Measurements from ENCODE around the gene C11orf91. TPM values are rescaled to one million over a fixed set of nuclear protein-coding genes. Genes with fewer than 3 reads are reported as not detected.
A peak's percentile ranks its signal among the peaks of the same experiment; 100 is the strongest.

The C11orf91 gene
- total and polyA plus RNA-seq, 2 of the 8 experiments (the other 6 are each of a cell fraction or from before 2014, with no cell fraction given): not detected

DNA sequence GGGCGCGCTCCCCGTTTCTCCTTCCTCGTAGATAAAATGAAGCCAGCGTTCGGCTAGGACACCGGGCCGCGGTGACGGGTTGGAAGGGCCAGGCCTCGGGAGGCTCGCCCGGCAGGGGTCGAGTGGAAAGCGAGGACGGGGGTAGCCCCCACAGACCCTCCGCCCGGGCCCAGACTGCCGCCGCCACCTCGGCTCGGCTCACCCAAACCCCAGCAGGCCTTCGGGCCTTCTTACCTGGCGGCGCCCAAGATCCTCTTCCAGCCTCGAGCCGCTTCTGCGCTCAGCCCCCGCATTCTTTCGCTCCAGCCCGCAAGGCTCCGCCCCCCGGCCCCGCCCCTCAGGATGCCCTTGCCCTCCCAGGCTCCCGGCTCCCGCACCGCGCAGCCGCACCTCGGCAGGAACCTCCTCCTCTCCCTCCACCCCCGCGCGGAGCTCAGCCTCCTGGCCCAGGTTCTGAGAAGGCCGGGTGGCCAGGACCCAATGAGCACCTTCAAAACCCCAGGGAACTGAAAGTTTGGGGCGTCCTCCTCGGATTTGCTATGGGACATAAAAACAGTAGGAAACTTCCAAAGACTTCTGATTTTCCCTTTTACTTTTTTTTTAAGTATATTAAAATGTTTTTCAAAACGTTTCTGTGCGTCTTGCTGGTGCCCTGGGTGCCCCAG, 35.7 kb upstream of the C11orf91 start, which contains the start of gene CD59:
Gene CD59, minus strand, starts transcription at position 276 of the 665 bp plus-strand sequence. CDS start 13,978 bp downstream, outside the sequence.
- Histone ChIP-seq H3K18ac (ENCODE audit: extremely low read depth, low read length) (peak within 1 kb of the TSS; percentile 86), H2AK5ac (ENCODE audit: low read depth, low read length) (no peak within 1 kb of the TSS), H3K9me3 (ENCODE audit: insufficient read depth in 2 of 2, low read depth in 1 of 2, low read length in 1 of 2) (no peaks in the 10 kb centered on the region), H4K20me1 (replicated peaks in 1 of 2; ENCODE audit: control insufficient read depth in 1 of 2, insufficient read depth in 2 of 2, low read length in 2 of 2) (peaks cover 3 to 12% of the 10 kb centered on the region in 2 experiments), H2BK12ac (ENCODE audit: low read depth, low read length) (0 out of 2 replicates have a peak within 1 kb of the TSS, but pooled peaks have one; percentile 30), H2BK20ac (ENCODE audit: low read length) (no peak within 1 kb of the TSS), H3K4me1 (replicated peaks in 1 of 4; ENCODE audit: control insufficient read depth in 3 of 4, insufficient read depth in 4 of 4, low read length in 3 of 4) (peaks cover 6 to 9% (median 6%) of the 10 kb centered on the region in 4 experiments; a peak in 5 of 7 replicates), H4K5ac (ENCODE audit: insufficient read length, low read depth, low read length) (peak within 1 kb of the TSS; percentile 52), H3K79me2 (ENCODE audit: control insufficient read depth in 1 of 2, insufficient read depth in 2 of 2, low read length in 2 of 2) (peaks cover 2 to 32% of the 10 kb centered on the region in 2 experiments; a peak in 3 of 4 replicates), H3K9ac (replicated peaks in 1 of 4; ENCODE audit: extremely low read depth in 1 of 4, low read depth in 3 of 4, low read length in 3 of 4) (peak within 1 kb of the TSS; percentile 46 to 78 (median 68)), H3K36me3 (ENCODE audit: control insufficient read depth in 2 of 4, insufficient read depth in 4 of 4, low read length in 3 of 4) (no peaks in the 10 kb centered on the region; a peak in 1 of 8 replicates), H2BK120ac (replicated peaks; ENCODE audit: low read depth, low read length) (no peak within 1 kb of the TSS), H3K79me1 (ENCODE audit: low read depth, low read length) (no peaks in the 10 kb centered on the region), H2BK5ac (ENCODE audit: low read depth, low read length) (peak within 1 kb of the TSS; percentile 54; the same call in 1 of the 2 replicates), H3K23me2 (ENCODE audit: low read depth, low read length) (peaks cover 9% of the 10 kb centered on the region), H4K91ac (replicated peaks; ENCODE audit: insufficient read length, low read length) (no peak within 1 kb of the TSS), H2BK15ac (ENCODE audit: low read length) (peak within 1 kb of the TSS; percentile 81; the same call in 1 of the 2 replicates), H2AFZ (ENCODE audit: low read length) (peak within 1 kb of the TSS; percentile 92), H3K56ac (replicated peaks; ENCODE audit: insufficient read length, low read depth, low read length) (peak within 1 kb of the TSS; percentile 62), H3K23ac (ENCODE audit: insufficient read length) (no peak within 1 kb of the TSS), H3K4ac (replicated peaks; ENCODE audit: insufficient read length, low read depth, low read length) (peak within 1 kb of the TSS; percentile 22), H3K14ac (ENCODE audit: insufficient read length) (no peak within 1 kb of the TSS), H3K27me3 (replicated peaks in 1 of 4; ENCODE audit: control insufficient read depth in 3 of 4, extremely low read depth in 1 of 4, insufficient read depth in 3 of 4, low read length in 3 of 4) (peaks cover 0 to 6% (median 4%) of the 10 kb centered on the region in 4 experiments; a peak in 3 of 7 replicates), H3K27ac (ENCODE audit: low read depth, low read length) (peak within 1 kb of the TSS; percentile 38; the same call in 1 of the 2 replicates), H3K4me3 (ENCODE audit: extremely low read depth in 1 of 4, insufficient read depth in 2 of 4, low read depth in 3 of 4, low read length in 4 of 4) (peak within 1 kb of the TSS; percentile 72 to 98 (median 80)), H4K8ac (ENCODE audit: extremely low read depth, insufficient read depth, low read length) (peak within 1 kb of the TSS; percentile 75), H3K4me2 (ENCODE audit: insufficient read depth in 1 of 2, low read depth in 2 of 2, low read length in 2 of 2) (peak within 1 kb of the TSS; percentile 74)
- 7% methylated on average over 14 of the region's 48 CpGs; no CpG with 5 or more reads in 1 of the 2 experiments for WGBS, 2 experiments (ENCODE audit: extremely low coverage in 1 of 2, insufficient coverage in 1 of 2, insufficient read length in 1 of 2, insufficient replicate concordance in 2 of 2, low coverage in 1 of 2, low lambda C conversion rate in 2 of 2, missing lambda C conversion rate in 1 of 2)
- POLR2A ChIA-PET (ENCODE audit: partially characterized antibody): interaction anchor here (0.7 to 1.4 kb wide), 9 partner anchors 11 to 574 kb away, joined by 3 to 6 read pairs (median 4); partner anchors contain the start of genes C11orf91, CSTF3 and FBXO3
- peak; percentile 76 to 99 for DNase-seq (ENCODE audit: low read depth in 1 of 2, low spot score in 2 of 2)
- FAIRE-seq: no peak
- CTCF ChIA-PET (ENCODE audit: partially characterized antibody): interaction anchor here (0.7 to 1.9 kb wide), 7 partner anchors 19 to 74 kb away, joined by 3 to 5 read pairs (median 3); no protein-coding TSS in a partner anchor
- TF ChIP-seq CTBP2 (IDR thresholded peaks at IDR 0.05; ENCODE audit: borderline replicate concordance, insufficient read depth, insufficient read length, low read length) (no peak), TAF1 (IDR thresholded peaks at IDR 0.05; ENCODE audit: low read depth, low read length) (peak; percentile 89), JUND (IDR thresholded peaks at IDR 0.05; ENCODE audit: low read length) (no peak), NRF1 (IDR thresholded peaks at IDR 0.05; ENCODE audit: low read depth, low read length) (peak; percentile 70), RAD21 (IDR thresholded peaks at IDR 0.05 in 1 of 2, conservative IDR thresholded peaks at IDR 0.05 in 1 of 2; ENCODE audit: low read depth in 2 of 2, low read length in 2 of 2) (no peak)
- TF ChIP-seq, protein P1, sequence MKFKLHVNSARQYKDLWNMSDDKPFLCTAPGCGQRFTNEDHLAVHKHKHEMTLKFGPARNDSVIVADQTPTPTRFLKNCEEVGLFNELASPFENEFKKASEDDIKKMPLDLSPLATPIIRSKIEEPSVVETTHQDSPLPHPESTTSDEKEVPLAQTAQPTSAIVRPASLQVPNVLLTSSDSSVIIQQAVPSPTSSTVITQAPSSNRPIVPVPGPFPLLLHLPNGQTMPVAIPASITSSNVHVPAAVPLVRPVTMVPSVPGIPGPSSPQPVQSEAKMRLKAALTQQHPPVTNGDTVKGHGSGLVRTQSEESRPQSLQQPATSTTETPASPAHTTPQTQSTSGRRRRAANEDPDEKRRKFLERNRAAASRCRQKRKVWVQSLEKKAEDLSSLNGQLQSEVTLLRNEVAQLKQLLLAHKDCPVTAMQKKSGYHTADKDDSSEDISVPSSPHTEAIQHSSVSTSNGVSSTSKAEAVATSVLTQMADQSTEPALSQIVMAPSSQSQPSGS (IDR thresholded peaks at IDR 0.05; ENCODE audit: low read length): no peak
- TF ChIP-seq, protein P2, sequence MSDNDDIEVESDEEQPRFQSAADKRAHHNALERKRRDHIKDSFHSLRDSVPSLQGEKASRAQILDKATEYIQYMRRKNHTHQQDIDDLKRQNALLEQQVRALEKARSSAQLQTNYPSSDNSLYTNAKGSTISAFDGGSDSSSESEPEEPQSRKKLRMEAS (IDR thresholded peaks at IDR 0.05): no peak; the same call in 1 of the 2 replicates

Measured in H1 (cell line).